KG1 (cell line): ENCODE data around the gene SLC43A2.

Source experiments
- DNase-seq: peaks from one replicate; lab custom pipeline; 2025; lab: John Stamatoyannopoulos, UW

The SLC43A2 gene

DNA sequence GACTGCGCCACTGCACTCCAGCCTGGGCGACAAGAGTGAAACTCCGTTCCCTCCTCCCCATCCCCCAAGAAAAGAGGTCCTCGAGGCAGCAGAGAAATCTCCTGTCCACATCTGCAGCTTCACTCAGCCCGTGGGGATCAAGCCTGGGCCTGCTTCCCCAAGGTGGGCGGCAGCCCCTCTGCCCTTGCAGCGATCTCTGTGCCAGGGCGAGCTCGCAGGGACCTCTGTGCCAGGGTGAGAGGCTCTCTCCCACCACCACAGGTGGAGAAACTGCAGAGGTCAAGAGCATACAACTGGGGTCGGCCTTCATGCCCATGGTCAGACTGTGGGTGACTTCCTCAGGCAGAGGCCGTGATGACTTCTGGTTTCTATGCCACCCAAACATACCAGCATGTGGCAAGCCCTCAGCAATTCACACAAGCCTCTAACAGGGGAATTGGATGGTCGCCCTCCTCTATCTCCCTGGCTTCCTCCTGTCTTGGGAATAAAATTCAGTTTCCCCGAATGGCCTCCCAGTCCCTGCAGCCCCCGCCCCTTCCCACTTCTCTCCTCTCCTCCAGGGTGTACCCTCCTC is 5.5 kb downstream of the SLC43A2 start:
- DNase-seq: no peak

DNA sequence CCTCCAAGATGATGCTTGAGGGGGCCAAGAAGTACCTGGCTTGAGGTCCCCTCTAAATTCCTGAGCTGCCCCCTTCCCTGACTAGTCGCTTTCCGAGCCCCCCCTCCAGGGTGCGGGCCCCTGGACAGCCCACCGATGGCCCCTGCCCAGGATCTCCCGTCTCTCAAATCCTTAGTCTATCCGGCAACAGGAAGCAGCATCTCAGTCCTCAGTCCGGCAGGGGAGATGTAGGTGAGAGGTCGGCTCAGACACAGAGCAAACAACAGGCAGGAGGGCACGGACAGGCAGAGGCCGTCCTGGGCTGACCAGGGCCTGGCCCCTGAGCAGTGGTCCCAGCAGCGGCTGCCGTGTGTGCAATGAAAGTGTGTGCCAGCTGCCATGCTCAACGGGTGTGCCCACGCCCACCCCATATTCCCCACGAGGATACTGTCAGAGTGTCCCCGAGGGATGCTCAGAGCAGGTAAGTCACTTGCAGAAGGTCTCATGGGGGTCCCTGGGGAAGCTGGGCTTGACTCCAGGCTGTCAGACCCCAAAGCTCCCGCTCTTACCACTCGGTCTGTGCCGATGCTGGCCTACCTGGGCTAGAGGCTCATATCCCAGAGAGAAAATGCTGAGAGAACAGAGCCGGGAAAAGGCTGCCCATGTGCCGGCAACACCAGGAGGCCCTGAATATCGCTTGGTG is 7.2 kb downstream of the SLC43A2 start:
- no peak for DNase-seq

DNA sequence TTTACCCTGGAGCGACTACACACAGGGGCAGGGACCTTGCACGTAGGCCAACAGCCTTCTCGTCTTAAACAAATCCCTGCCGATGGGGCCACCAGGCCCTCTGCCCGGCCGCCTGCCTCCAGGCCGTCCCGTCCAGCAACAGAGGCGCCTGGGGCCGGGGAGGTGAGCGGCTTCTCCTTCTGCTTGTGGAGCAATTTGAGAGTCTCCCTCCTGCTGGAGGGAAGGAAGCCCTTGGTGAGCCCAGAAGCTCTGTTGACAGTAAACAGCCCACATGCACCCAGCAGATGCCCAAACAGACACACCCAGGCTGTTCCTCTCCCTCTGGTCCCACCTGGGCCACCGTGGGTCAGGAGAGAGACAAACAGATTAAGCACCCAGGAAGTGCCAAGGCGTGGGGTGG is 8.1 kb downstream of the SLC43A2 start:
- DNase-seq: no peak

DNA sequence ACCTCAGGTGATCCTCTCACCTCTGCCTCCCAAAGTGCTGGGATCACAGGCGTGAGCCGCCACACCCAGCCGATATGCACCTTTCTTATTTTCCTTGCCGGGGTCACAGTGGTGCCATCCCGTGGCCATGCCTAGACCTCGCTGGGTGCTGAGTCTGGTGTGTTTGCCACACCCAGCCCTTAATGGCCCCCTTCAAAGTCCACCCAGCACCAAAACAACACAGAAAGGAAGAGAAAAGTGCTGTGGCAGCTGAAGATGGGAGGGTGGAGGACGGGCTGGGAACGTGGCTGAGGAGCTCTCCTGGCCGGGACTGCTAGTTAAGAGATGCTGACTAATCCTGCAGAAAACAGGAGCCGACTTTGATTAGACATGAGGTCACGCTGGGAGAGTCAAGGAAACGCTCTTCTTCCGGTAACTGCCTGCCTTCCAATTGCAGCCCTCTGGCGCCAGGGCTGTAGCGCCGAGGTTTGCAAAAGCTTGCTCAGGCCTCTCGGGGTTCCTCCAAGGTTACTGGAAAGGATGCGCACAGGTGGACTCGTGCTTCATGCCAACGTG is 10.9 kb downstream of the SLC43A2 start:
- no peak for DNase-seq

DNA sequence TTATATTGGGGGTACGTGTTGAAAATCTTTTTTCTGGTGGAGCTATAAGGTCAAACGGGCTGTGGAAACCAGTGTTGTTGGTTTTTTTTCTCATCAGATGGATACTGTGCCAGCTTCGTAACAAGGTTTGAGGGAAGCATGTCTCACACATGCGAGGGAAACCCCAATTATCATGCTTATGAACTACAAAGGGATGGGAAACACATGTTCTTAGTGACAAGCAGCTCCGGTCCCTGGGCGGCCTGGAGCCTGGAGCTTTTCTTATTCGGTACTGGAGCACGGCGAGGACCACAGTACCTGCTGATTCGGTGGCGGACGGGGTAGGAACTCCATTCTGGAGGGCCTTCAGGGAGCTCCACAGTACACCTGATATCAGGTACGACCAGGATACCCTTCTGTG is 12.5 kb downstream of the SLC43A2 start:
- DNase-seq: no peak

DNA sequence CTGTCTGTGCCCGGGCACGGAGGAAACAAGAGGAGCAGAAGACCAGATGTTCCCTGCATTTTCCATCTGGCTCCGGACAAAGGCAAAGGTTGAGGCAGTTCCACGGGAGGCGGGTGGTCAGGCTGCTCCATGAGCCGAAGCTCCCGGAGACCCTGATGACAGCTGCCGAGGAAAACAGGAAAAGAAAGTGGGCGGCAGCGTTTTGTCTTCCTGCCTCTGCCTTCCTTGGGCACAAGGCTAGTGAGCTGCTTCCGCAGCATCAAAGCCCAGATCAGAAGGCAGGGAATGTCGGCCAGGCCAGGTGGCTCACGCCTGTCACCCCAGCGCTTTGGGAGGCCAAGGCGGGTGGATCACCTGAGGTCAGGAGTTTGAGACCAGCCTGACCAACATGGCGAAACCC is 16.2 kb downstream of the SLC43A2 start:
- DNase-seq: no peak

DNA sequence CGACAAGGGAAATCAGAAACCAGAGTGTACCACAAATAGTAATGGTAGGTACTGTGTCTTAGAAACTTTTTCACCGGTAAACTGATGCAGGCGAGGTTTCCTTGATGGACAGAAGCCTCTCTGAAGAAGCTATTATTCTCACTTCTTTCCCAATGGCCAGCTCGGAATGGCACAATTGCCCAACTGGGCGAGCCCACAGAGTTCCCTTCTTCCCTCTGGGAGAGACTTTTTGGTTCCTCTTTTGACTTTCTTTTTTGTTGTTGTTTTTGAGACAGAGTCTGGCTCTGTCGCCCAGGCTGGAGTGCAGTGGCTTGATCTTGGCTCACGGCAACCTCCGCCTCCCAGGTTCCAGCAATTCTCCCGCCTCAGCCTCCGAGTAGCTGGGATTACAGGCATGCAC is 16.9 kb downstream of the SLC43A2 start:
- DNase-seq: no peak

DNA sequence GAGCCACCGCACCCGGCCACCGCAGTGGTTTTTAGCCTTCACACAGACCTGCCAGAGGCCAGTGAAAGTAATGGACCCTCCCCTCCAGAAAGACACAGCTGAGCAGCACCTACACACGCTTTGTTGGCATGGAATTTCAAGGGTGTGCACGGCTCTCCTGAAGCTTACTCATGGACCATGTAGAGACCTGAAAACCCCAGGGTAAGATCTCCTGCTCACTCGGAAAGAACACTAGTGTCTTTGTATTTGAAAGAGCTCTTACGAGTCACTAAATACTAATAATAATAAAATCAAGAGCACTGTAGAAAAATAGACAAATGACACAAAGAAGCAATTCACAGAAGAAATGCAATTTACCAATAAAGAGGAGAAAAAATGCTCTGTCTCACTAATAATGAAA is 20.0 kb downstream of the SLC43A2 start:
- no peak for DNase-seq

DNA sequence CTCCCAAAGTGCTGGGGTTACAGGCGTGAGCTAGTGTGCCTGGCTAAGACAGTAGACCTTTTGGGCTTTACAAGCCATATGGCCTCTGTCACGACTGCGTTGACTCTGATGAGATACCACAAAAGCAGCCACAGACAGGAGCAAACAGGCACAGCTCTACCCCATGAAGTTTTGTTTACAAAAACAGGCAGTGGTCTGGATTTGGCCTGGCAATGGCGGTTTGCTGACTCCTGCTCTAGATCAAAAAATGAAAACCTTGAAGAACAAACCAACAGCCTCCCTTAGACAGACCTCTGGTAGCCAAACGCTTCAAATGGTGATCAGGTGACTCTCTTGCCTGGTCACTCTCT is 20.7 kb downstream of the SLC43A2 start:
- DNase-seq: no peak

DNA sequence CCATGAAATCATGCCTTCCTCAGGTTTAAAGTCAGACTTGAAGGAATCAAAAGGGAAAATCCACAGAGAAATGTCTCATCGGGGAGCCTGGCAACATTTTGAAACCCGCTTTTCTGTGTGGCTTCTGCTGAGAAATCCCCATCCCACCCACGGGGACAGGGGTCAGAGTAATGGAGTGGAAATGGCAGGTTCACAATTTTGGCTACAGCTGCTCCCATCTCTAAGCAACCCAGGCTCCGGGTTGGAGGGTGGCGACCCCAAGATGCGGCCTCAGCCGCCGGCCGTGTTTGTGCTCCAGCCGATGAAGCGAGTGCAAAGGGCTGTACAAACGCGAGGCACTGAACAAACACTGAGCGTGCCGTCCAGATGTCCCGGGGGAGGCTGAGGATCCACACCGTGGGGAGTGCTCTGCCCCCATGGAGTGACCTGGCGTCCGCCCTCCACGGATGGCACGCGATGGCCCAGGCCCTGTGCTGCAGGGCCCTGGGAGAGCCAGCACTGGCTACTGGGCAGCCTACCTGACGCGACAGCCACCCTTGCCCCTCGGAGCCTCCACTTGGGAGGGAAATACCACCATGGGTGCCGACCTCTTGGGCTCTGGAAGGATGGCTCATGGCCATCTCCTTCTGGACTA is 22.2 kb downstream of the SLC43A2 start:
- no peak for DNase-seq

DNA sequence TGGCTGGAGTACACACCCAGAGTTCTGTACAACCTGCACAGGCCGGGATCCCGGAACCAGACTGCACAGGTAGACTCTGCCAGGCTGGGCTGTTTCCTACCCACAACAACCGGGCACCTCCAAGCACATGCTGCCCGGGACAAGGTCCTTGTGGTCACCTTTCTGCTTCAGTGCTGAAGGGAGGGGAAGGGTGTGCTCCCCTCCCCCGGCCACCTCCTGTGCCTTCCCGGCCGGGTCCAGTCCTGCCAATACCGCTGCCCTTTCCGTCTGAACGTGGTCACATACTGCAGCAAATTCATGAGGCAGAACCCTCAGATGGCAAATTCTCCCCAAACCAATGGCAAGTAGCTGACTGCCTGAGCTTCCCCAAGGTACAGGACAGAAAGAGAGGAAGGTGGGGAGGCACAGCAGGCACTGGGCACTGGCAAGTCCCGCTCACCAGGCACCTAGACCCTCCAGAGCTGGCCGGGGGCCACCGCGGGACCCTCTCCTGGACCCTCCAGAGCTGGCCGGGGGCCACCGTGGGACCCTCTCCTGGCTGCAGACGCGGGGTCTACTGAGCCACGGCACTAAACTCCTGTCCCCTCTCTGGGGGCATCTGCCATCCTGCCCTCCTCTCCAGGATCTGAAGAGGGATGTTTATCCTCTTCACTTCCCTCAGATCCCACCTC is 22.8 kb downstream of the SLC43A2 start:
- no peak for DNase-seq

DNA sequence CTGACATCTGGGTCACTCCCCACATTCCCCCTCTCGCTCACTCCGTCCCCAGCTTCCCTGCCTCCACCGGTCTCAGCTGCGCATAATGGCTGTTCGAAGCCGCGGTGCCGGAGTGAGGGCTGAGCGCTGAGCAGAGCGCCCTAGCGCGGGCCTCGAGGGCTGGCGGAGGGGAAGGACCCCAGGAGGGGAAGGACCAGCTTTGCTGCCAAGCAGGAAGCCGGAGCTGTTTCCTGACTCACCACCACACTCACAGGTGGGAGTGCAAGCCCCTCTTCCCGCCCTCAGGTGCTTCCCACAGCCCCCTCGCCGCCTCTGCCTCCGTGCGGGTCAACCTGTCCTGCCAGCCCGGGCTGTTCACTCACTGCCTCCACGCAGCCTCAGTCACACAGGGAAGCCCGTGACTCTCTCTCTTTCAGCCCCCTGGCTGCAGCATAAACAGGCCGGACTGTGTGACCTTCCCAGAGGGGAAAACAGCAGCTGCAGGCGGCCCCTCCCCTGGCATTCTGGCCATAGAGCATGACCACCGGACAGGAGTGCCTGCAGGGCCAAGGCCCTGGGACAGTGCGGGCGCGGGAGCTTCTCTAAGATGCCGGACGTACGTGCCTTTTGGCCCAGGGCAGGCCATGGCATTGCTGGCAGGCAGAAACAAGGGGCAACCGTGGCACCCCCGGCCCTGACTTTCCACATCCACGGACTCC is 23.7 kb downstream of the SLC43A2 start:
- DNase-seq: no peak

DNA sequence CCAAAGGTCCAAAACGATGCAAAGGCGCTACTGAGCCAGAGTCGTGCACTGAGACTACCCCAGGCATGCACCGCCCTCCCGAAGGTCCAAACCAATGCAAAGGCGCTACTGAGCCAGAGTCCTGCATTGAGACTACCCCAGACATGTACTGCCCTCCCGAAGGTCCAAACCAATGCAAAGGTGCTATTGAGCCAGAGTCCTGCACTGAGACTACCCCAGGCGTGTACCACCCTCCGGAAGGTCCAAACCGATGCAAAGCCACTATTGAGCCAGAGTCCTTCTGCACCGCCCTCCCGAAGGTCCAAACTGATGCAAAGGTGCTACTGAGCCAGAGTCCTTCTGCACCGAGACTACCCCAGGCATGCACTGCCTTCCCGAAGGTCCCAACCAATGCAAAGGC is 27.1 kb downstream of the SLC43A2 start:
- no peak for DNase-seq

DNA sequence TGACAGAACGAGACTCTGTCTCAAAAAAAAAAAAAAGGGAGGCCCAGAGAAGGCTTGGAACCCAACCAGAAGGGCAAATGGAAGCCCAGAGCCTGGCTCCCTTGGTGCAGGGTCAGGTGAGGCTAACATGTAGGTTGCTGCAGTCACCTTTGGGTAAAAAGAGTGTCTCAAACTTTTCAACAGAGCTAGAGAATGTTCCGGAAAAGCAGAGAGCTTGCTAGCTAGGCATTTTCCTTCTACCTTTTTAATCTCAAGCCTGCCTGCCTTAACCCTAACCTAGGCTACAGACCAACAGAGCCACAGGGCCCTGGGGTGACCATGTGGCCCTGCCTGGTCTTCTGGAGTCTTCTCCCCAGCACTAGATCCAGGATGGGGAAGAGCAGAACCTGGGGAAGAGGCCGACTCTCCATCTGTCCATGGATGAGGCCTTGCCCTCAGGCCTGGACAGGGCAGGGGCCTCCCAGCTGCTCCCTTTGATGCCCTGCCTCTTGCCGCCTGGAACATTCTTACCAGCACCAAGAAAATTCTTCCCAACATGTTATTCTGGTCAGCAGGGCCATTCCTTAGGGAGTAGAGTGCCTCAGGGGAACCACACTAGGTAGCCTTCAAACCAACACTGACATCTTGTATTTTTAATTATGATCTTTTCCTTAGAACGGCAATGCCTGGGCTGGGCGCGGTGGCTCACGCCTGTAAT is 30.1 kb downstream of the SLC43A2 start:
- DNase-seq: no peak

DNA sequence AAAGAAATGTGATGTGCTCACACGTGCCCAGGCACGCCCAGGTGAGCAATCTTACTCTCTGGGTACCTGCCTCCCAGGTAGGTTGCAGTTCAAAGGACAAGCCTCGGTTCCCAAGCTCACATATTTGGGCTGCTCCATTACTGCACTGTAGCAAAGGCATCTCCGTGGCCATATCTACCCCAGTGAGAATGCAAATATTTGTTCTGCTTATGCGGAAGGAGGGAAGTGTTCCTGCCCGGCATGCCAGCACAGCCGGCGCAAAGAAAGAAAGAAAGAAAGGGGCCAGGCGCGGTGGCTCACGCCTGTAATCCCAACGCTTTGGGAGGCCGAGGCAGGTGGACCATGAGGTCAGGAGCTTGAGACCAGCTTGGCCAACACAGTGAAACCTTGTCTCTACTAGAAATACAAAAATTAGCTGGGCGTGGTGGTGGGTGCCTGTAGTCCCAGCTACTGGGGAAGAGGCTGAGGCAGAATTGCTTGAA is 30.7 kb downstream of the SLC43A2 start:
- no peak for DNase-seq

DNA sequence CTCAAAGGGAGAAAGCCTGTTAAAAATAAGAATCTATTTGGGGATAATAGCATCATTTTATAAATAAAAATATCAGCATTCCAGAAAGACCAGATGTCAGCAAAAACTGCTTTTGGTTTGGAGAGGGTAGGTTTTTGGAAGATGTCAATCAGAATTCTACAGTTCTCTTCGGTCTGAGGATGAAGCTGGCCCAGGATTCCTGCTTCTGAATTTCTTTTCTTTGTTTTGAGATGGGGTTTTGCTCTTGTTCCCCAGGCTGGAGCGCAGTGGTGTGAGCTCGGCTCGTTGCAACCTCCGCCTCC is 35.1 kb downstream of the SLC43A2 start:
- DNase-seq: no peak

DNA sequence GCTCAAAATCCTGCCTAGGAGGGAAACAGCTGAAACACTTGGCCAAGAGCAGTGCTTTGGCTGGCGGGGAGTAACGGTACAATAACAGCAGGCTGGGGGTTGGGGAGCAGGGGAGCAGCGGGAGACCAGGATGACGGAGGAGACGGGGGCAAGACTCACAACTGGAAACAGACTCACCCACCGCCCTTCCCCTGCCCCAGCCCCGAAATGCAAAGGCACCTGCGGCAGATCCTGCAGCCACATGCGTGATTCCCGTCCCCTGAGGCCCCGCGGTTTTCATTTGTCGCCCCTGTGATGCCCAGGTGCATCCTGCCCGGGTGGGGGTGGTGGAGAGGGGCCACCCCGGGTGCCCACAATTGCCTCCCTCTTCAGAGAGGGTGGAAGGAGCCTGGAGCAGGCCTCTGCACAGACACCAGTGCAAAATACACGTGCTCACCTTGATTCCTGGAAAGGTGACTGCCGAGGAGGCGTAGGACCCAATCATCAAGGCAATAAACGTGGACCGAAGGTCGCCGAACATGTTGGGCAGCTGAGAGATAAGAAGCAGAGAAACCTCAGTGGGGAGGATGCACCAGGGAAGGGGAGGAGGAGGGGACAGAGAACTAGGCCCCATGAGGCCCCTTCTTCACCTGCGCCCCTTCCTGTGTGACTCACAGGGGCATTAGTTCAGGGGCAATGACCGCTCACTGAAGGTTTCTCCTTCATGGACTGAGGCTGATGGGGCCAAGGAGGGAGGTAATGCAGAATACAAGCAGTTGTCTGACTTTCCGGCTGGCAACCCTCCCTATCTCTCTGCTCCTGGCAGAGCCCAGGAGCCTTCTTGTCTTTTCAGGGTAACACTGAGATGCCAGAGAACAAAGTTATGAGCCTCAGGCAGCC is 35.6 kb downstream of the SLC43A2 start:
- DNase-seq: no peak

DNA sequence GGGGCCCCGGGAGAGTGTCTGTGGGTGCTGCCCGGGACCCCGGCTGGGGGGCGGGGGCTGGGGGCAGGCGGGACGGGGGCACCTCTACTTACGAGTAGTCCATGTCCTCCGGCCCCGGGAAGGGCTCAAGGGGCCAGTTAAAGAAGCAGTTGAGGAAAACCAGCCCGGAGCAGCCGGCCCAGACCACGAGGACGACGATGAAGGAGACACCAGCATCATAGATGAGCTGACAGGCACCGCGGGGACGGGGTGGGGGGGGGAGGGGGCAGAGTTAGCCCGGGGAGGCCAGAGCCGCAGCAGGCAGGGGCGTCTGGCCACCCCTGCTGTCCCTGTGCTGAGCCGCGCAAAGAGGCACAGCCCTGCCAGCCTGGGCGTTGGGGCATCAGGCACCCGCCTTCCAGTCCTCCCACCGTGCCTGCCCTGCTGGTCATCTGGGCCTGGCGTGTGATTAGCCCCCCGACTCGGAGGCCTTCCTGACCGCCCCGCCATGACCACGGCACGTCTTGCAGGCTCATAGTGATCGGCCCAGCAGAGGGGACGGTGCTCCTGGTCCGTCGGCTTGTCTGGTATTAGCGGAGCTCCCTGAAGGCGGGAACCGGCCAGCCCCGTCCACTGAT is 37.1 kb downstream of the SLC43A2 start:
- no peak for DNase-seq

DNA sequence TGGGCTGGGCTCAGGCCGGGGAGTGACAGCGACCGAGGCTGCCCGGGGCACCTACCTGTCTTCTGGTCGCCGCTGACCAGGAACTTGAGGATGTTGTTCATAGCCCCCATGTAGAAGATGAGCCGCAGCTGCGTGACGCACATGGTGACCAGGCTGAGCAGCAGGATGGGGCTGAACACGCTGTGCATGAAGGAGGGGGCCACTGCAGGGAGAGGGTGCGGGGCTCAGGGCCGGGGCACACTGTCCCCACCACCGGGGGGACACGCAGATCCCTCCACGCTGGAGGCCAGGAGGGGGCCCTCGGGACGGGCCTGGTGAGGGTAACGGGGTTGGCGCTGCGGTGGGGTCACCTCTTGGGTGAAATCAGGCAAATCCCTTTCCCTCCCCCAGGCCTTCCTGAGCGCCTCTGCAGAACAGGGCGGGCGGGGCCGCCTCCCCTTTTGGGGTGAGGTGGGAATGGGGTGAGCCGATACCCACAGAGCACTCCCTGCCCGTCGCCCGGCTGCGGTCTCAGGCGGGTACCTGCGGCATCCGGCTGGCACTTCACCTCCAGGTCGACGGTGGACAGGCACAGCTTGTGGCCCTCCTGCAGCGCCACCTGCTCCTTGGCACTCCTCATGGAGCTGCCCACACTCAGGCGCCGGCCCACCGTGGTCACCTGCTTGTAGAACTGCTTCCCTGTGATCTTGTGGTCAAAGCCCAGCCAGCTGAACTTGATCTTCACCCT is 37.7 kb downstream of the SLC43A2 start:
- DNase-seq: no peak
